Keratinocyte (primary cell): ENCODE measurements around the gene S100A5. TPM values are rescaled to one million over a fixed set of nuclear protein-coding genes. Genes with fewer than 3 reads are reported as not detected.

Source experiments
- DNase-seq: peaks from one replicate; pipeline ENCODE4 v3.0.0-alpha.2; 2011; ENCODE audit warnings: low read depth, missing footprints, low spot score
- FAIRE-seq: peaks from 2 replicates; lab custom pipeline; 2011; peaks lifted over from hg19 to GRCh38; lab: Jason Lieb, UNC
- H2AFZ ChIP-seq: 2 replicates; pipeline ENCODE4 v1.6.0; 2012; ENCODE audit warnings: low read length, control low read depth, inconsistent platforms; ENCODE audit not compliant: control insufficient read depth
- H3K27ac ChIP-seq: 2 replicates; pipeline ENCODE4 v1.5.1; 2011; ENCODE audit warnings: low read length; ENCODE audit not compliant: control insufficient read depth, insufficient read depth
- H3K27me3 ChIP-seq: 3 replicates; pipeline ENCODE4 v1.6.0; 2011; ENCODE audit warnings: low read length; ENCODE audit not compliant: control insufficient read depth, insufficient read depth; ENCODE audit errors: extremely low read depth
- H3K36me3 ChIP-seq, 2 experiments: 2 replicates in 1 of 2; 3 replicates in 1 of 2; pipeline ENCODE4 v1.5.1; 2011; ENCODE audit warnings: low read length in 2 of 2, mild to moderate bottlenecking in 1 of 2; ENCODE audit not compliant: control insufficient read depth in 2 of 2, insufficient read depth in 2 of 2; ENCODE audit errors: extremely low read depth in 1 of 2
- H3K4me1 ChIP-seq: 3 replicates; pipeline ENCODE4 v1.5.1; 2011; ENCODE audit warnings: low read length; ENCODE audit not compliant: control insufficient read depth, insufficient read depth; ENCODE audit errors: extremely low read depth
- H3K4me2 ChIP-seq: 3 replicates; pipeline ENCODE4 v1.6.0; 2011; ENCODE audit warnings: low read depth, low read length; ENCODE audit not compliant: control insufficient read depth, insufficient read depth; ENCODE audit errors: extremely low read depth
- H3K4me3 ChIP-seq, 3 experiments: fragments of 200-600 bp in 1 of 3; sonication (generic) in 1 of 3; 2 replicates in 2 of 3; 3 replicates in 1 of 3; pipeline ENCODE4 v1.5.1; 2011 to 2016; ENCODE audit warnings: low read length in 3 of 3, mild to moderate bottlenecking in 3 of 3, control low read depth in 2 of 3, inconsistent platforms in 1 of 3, low read depth in 1 of 3, mixed read lengths in 1 of 3, mixed run types in 1 of 3, moderate library complexity in 1 of 3; ENCODE audit not compliant: control insufficient read depth in 2 of 3, insufficient read depth in 2 of 3; ENCODE audit errors: extremely low read depth in 1 of 3
- H3K79me2 ChIP-seq: 2 replicates; pipeline ENCODE4 v1.6.0; 2012; ENCODE audit warnings: low read length; ENCODE audit not compliant: control insufficient read depth, insufficient read depth
- H3K9ac ChIP-seq: 3 replicates; pipeline ENCODE4 v1.6.0; 2011; ENCODE audit warnings: low read length; ENCODE audit not compliant: control insufficient read depth, insufficient read depth; ENCODE audit errors: extremely low read depth
- H3K9me1 ChIP-seq: 3 replicates; pipeline ENCODE4 v1.6.0; 2011; ENCODE audit warnings: low read length; ENCODE audit not compliant: control insufficient read depth, insufficient read depth; ENCODE audit errors: extremely low read depth
- H3K9me3 ChIP-seq: 2 replicates; pipeline ENCODE4 v1.5.1; 2012; ENCODE audit warnings: low read depth, low read length; ENCODE audit not compliant: control insufficient read depth
- H4K20me1 ChIP-seq: 3 replicates; pipeline ENCODE4 v1.6.0; 2011; ENCODE audit warnings: low read length; ENCODE audit not compliant: control insufficient read depth, insufficient read depth; ENCODE audit errors: extremely low read depth
- CTCF ChIP-seq, 3 experiments: IDR thresholded peaks in 1 of 3; conservative IDR thresholded peaks in 1 of 3; optimal IDR thresholded peaks in 1 of 3; 2 replicates in 2 of 3; 3 replicates in 1 of 3; pipeline versions ENCODE3 to v1.5.1; 2011; ENCODE audit warnings: low read length in 3 of 3, mild to moderate bottlenecking in 3 of 3, moderate library complexity in 2 of 3, control low read depth in 1 of 3, inconsistent platforms in 1 of 3; ENCODE audit not compliant: insufficient read depth in 2 of 3; ENCODE audit errors: extremely low read depth in 1 of 3
- EZH2 ChIP-seq: IDR thresholded peaks from one replicate; pipeline ENCODE4 v1.6.1; 2012; ENCODE audit warnings: inconsistent platforms, mild to moderate bottlenecking, low read length, moderate library complexity
- dilution Hi-C: fragments of 300-500 bp; cut with MboI; formaldehyde crosslinking; loops from one replicate; pipeline ENCODE4 v1.7.0; 2020; ENCODE audit warnings: low sequenced_read_pairs; ENCODE audit not compliant: extremely low pct_ligation_motif_present
- polyA plus RNA-seq, 5 experiments: library from polyadenylated mRNA; depleted of rRNA in 3 of 5; stranded (reverse) in 3 of 5; stranded (forward) in 1 of 5; unstranded in 1 of 5; fragments of >200 nt; gene quantifications; 1 replicate in 1 of 5; 2 replicates in 3 of 5; 3 replicates in 1 of 5; pipeline versions ENCODE4 v1.2.1 to v1.2.3, GENCODE V29; 2011 to 2012; ENCODE audit warnings: missing spikeins in 2 of 5, low read depth in 1 of 5, low replicate concordance in 1 of 5

The S100A5 gene
- polyA plus RNA-seq, 1 donor (not counting 4 experiments of a cell fraction or from before 2014, with no cell fraction given) = 0.20 TPM

GRCh38 chr1:153541641-153542590, 1.2 kb upstream of the S100A5 start:
- Histone ChIP-seq H3K4me3 (no peak overlapping the region), H3K36me3 (peaks cover 0 to under 1% of the 10 kb centered on the region in 2 experiments), H4K20me1 (no peaks in the 10 kb centered on the region), H3K9me3 (no peaks in the 10 kb centered on the region), H3K4me2 (no peak overlapping the region), H3K9ac (no peak overlapping the region), H2AFZ (no peak overlapping the region), H3K9me1 (no peaks in the 10 kb centered on the region), H3K27ac (no peak overlapping the region), H3K4me1 (peaks cover 58% of the 10 kb centered on the region), H3K27me3 (no peaks in the 10 kb centered on the region), H3K79me2 (no peaks in the 10 kb centered on the region)
- DNase-seq (no peak), FAIRE-seq (no peak)
- TF ChIP-seq EZH2 = no peak
- no peak for TF ChIP-seq CTCF (optimal IDR thresholded peaks at IDR 0.05 in 1 of 3, IDR thresholded peaks at IDR 0.05 in 1 of 3, conservative IDR thresholded peaks at IDR 0.05 in 1 of 3; ENCODE audit: extremely low read depth in 1 of 3, insufficient read depth in 2 of 3, low read length in 3 of 3)
- dilution Hi-C loops = no loop called here

GRCh38 chr1:153539395-153540093, 1.2 kb downstream of the S100A5 start:
- Histone ChIP-seq H3K27me3 (no peaks in the 10 kb centered on the region), H4K20me1 (peaks cover 8% of the 10 kb centered on the region), H3K36me3 (peaks cover 2 to 11% of the 10 kb centered on the region in 2 experiments), H3K4me2 (no peak overlapping the region), H3K9me1 (no peaks in the 10 kb centered on the region), H3K9me3 (no peaks in the 10 kb centered on the region), H3K4me3 (no peak overlapping the region), H3K4me1 (peaks cover 55% of the 10 kb centered on the region), H3K79me2 (peaks cover 13% of the 10 kb centered on the region), H3K9ac (no peak overlapping the region), H3K27ac (no peak overlapping the region), H2AFZ (no peak overlapping the region)
- DNase-seq (no peak), FAIRE-seq (no peak)
- dilution Hi-C loops = no loop called here
- no peak for TF ChIP-seq EZH2
- no peak for TF ChIP-seq CTCF (optimal IDR thresholded peaks at IDR 0.05 in 1 of 3, IDR thresholded peaks at IDR 0.05 in 1 of 3, conservative IDR thresholded peaks at IDR 0.05 in 1 of 3; ENCODE audit: extremely low read depth in 1 of 3, insufficient read depth in 2 of 3, low read length in 3 of 3)
